Aortic smooth muscle cell (primary cell): ENCODE results near the gene MAB21L1. TPM values are rescaled to one million over a fixed set of nuclear protein-coding genes. Genes with fewer than 3 reads are reported as not detected.

ENCODE experiments used
- total RNA-seq: library from RNA; depleted of rRNA; stranded (reverse); fragments of >200 nt; gene quantifications from 2 replicates; pipeline ENCODE4 v1.2.3, GENCODE V29; 2014

Gene MAB21L1
- 2.7 and 4.8 TPM in 2 replicates for total RNA-seq

GRCh38 chr13:35475960-35476943 is at the start of gene MAB21L1:
MAB21L1 (minus strand) TSS chr13:35476689; CDS start chr13:35476138, 551 bp downstream.

